ENCODE results near the gene NTN4.
"Not testable (repeated sequence)": the region's sequence is repeated elsewhere in the genome, so short reads cannot be mapped to it uniquely, and the experiment has no call there.

NTN4 gene

GRCh38 chr12:95796225-95796981, 5.8 kb upstream of the NTN4 start:
- DNase-seq, result no peak

DNA sequence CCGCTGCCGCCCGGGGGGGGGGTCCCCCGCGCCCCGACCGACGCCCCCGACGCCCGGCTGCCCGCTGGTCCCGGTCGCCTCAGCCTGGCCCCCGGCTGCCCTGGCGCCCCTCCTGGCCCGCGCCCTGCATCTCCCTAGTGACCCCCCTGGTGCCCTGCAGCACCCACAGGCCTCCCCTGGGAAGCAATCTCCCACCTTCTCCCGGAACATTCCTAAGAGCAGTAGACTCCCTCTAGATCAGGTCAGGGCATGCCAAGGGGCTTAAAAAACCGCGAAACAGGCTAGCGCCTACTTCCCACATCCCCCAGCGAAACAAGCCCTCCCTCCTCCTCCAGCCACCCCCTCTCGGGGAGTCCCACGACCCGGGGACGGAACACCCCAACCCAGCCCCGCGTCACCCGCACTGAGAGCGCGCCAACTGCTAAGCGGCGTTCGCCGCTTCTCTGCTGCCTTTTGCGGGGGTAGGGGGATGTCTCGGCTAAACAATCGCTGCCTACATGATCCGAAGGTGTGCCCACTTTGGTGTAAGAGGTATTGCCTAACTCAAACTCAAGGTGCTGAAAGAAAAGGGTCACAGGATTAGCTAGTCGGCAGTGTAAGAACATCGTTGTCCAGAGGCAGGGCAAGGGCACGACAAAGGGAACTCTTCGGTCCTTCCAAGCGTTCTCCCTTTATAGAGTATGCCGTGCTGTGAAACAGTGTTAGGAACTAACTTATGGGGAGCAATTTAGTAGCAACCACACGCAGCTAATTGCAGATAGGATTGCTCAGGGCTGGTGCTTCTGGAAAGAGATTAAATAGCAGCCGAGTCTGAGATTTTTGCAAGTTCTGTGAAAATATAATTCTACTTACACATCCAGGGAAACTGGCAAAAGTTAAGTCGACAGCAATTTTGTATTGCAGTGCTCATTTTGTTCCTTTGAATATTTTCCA, 619 bp upstream of the NTN4 start:
- DNase-seq, result peak; percentile 27

- DNase-seq, result peak; percentile 28
Observed at GRCh38 chr12:95789126-95790032, 1.2 kb downstream of the NTN4 start.

DNA sequence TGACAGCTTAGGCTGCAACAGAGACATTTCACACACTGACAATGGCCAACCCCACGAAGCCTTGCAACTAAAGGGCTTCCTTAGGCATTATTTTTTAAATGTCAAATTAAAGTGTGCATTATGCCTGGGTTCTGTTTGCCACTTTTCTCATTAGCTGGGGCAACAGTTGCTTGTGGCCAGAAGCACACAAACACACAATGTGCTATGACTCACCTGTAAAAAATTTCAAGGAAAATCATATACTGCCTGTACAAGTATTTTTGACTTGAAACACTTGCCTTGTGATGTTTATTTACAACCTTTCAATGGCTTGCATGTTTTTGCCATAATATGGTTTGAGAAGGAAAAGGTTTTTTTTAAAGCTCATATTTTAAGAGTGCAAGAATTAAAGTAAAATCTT, 1.9 kb downstream of the NTN4 start:
- DNase-seq, result no peak

- no peak for DNase-seq
Observed at GRCh38 chr12:95787274-95787818, 3.2 kb downstream of the NTN4 start.

DNA sequence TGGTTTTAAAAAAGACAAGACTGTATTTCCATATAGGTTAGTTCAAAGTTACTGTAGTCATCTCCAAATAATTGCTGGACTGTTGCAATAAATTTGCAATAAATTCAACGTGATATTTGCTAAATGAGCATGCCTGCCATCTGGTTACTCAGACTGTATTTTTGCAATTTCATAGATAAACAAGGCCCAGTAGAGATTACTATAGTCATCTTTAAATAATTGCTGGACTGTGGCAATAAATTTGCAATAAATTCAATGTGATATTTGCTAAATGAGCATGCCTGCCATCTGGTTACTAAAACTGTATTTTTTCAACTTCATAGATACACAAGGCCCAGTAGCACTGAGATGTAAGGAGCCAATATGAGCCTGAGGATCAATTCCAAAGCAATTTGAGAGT, 5.6 kb downstream of the NTN4 start:
- no peak for DNase-seq

DNA sequence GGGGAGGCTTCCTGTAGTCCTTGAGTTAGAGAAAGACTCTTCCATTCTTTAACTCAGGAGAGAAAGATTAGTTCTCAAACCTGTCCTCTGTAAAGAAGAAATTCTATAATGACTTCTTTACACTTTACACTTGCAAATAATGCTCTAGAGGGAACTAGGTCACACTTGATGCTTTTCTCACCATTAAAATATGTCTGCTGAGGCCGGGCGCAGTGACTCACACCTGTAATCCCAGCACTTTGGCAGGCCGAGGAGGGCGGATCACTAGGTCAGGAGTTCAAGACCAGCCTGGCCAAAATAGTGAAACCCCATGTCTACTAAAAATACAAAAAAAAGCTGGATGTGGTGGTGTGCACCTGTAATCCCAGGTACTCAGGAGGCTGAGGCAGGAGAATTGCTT, 6.3 kb downstream of the NTN4 start:
- DNase-seq, result no peak

DNA sequence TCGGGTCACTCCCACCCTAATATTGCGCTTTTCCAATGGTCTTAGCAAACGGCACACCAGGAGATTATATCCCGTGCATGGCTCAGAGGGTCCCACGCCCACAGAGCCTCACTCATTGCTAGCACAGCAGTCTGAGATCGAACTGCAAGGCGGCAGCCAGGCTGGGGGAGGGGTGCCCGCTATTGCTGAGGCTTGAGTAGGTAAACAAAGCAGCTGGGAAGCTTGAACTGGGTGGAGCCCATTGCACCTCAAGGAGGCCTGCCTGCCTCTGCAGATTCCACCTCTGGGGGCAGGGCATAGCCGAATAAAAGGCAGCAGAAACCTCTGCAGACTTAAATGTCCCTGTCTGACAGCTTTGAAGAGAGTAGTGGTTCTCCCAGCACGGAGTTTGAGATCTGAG, 15.1 kb downstream of the NTN4 start:
- DNase-seq, result not testable (repeated sequence)

- no peak for DNase-seq
Observed at GRCh38 chr12:95774311-95775045, 16.1 kb downstream of the NTN4 start.

GRCh38 chr12:95773320-95773719, 17.2 kb downstream of the NTN4 start:
- DNase-seq, result no peak

GRCh38 chr12:95767703-95768102, 22.9 kb downstream of the NTN4 start:
- no peak for DNase-seq

- no peak for DNase-seq
Observed at GRCh38 chr12:95766356-95767019, 24.1 kb downstream of the NTN4 start.

- no peak for DNase-seq
Observed at GRCh38 chr12:95764848-95765247, 25.7 kb downstream of the NTN4 start.

- DNase-seq, result peak; percentile 36
Observed at GRCh38 chr12:95763809-95764253, 26.7 kb downstream of the NTN4 start.

GRCh38 chr12:95762123-95762785, 28.3 kb downstream of the NTN4 start:
- DNase-seq, result no peak

- DNase-seq, result no peak
Observed at GRCh38 chr12:95760371-95760770, 30.2 kb downstream of the NTN4 start.

DNA sequence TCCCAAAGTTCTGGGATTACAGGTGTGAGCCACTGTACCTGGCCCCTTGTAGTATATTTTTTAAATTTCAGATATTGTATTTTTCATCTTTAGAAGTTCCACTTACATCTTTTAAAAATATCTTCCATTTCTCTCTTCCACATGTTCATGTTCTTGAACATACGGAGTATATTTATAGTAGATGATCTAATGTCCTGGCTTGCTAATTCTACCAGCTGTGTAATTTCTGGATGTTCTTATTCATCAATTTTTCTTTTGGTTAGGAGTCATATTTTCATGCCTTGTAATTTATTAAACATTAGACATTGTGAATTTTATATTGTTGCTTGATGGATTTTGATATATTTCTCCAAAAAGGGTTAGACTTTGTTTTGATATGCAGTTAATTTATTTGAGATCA, 30.8 kb downstream of the NTN4 start:
- no peak for DNase-seq

GRCh38 chr12:95759039-95759438, 31.5 kb downstream of the NTN4 start:
- DNase-seq, result no peak

DNA sequence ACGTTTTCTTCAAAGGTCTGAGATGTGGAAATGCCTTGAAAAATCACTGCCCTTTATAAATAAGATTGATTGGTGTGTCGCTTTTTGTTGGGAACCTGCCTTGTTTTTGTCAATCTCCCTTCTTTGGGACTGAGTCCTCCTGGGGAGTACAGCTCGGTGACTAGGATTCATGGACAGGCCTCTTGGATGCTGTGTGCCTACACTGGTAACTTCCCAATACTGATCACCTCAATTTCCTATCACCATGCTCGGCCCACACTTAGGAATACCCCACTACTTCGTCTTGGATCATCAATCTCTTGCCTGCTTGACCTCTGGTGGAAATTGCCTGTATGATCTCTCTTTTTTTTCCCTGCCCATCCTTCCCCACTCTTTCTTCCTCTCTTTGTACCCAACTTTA, 34.2 kb downstream of the NTN4 start:
- no peak for DNase-seq

DNA sequence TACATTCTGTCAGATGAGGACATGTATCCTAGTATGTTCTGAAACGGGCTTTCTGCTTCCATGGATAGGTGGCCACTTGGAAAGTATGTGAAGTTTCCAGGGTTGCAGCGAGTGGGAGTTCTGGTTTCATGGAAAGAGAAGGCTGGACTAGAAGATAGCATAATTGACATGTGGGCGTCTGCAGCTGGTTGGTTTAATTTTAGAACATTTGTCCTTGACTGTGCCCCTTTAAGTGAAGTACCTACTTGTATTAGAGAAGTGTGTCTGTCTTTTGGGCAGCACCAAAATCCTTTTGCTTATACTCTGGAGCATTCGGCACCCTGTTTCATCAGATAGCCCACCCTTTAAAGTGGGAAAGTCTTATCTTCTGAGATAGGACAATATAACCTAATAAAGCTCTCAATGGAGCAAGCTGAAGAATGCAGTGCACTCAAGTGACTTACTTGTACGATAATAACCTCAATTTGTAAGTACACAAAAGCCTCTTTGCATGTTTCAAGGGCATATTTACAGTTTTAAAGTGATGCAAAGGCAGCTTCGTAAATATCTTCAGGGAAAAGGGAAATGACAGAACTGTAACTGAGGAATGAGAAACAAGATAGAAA, 35.2 kb downstream of the NTN4 start:
- DNase-seq, result no peak

All from femur (tissue), 1 donor.